NCI-H226 (cell line): ENCODE results near the gene CYB561.

Experiments
- DNase-seq: peaks from one replicate; pipeline ENCODE4 v3.0.0-alpha.2; 2015

The CYB561 gene

DNA sequence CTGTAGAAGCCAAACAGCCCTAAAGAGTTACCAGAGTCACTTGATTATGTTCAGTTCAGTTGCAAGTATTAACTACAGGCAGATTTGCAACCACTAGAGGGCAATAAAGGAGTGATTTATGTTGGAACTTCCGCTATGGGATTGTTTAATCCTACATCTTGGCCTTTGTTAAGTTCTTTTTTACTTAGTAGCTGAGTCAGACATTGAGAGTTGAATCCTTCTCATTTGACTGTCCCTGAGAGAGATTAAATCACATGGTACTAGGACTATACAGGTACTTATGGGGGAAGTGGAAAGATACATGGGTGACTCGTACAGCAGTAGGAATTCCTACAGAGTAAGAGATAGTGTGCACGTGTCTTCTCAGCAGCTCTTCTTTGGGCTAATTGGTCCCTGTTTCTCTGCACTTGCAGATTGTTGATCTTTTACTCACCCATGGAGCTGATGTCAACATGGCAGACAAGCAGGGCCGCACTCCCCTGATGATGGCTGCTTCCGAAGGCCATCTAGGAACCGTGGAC, 40.3 kb downstream of the CYB561 start:
- DNase-seq: peak; percentile 65

DNA sequence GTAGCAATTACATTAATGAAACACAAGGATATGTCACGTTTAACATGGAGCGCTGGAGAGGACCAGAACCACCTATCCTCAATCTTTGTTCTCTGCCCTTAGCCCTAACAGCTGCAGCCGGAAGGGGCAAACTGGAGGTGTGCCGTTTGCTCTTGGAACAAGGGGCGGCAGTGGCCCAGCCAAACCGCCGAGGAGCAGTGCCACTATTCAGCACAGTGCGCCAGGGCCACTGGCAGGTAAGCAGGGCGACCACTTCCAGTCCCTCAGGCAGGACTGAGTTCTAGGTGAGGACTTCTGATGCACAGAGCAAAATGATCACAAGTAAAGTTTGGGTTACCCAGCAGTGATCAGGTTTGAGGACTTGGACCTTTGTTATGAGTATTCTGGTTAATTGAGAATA, 41.1 kb downstream of the CYB561 start:
- DNase-seq: no peak

DNA sequence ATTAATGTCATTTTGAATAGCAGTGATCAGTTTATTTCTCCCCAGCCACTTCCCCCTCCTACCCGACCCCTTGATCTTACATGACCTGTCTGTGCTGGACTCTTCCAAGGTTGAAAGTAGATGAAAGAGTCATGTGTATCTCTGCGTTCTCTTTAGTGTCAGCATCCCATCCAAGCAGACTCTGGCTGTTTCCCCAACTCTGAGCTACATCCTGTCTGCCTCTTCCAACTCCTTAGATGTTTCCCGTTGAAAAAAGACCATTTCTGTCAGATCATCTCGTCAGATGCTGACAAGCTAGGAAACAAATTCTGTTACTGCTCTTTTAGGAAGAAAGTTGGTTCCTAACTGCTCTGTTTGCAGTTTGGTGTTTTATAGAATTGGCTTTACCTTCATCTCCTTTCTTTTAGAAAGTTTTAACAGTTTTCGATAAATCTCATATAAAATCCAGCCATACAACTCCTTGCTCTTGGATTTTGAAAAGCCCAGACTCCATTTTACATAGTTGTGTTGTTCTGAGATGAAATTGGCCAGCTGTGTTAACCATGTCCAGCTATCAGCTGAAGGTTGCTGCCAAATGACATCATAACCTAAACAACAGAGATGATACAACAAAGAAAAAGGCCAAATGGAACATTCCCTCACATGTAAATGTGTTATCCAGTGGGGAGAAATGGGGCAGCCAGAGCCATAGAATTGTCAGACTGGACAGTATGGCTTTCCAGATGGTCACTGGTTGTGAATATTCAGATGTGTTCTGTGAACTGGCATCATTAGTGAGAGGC, 43.5 kb downstream of the CYB561 start:
- DNase-seq: no peak

DNA sequence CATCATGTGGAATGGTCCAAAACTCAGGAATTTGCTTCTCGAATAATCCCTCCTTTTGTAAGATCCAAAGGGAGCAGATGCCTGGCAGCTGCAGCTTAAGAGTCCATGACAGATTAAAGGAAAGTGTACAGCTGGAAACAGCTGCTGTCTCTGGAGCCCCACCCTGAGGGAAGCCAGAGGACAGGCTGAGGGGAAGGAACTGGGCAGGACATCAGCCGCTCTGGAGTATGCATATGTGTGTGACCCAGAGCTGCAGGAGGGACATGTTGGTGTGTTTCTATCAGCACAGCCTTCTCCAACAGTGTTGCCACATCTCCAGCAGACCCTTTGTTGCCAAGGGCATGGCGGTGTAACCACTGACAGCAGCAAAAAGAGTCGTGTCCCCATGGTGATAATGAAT, 46.2 kb downstream of the CYB561 start:
- no peak for DNase-seq

DNA sequence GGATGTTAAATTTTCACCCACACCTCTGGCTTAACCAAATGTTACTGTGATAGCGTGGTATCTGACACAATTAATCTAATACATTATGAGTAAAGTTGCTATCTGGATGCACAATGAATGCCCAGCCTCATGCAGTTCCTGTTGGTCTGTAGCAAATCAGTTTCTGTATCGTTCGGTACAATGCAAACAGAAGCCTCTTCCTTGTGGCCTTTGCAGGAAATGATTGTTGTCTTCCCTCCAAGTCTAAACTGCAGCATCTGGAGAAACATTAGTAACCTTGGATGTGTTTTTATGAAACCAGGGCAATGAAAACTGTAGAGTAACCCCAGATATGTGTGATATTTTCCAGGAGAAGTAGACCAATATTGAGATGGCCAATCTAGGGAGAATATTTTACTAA, 46.8 kb downstream of the CYB561 start:
- no peak for DNase-seq

DNA sequence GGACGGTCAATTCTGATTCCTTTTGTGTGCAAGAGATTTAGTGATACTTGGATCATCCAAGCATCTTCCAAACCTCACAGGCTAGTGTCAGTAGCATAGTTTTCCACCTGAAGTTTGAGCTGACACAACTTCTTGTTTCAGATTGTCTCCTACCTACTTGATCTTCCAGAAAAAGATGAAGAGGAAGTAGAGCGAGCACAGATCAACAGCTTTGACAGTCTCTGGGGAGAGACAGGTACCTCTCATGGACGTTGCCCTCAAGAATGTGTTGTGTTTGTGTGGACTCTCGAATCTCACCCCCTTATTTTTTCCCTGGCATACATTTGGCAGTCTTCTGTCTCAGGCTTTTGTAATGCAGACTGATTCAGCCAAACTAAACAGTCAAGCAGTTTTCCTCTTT, 47.4 kb downstream of the CYB561 start:
- no peak for DNase-seq

DNA sequence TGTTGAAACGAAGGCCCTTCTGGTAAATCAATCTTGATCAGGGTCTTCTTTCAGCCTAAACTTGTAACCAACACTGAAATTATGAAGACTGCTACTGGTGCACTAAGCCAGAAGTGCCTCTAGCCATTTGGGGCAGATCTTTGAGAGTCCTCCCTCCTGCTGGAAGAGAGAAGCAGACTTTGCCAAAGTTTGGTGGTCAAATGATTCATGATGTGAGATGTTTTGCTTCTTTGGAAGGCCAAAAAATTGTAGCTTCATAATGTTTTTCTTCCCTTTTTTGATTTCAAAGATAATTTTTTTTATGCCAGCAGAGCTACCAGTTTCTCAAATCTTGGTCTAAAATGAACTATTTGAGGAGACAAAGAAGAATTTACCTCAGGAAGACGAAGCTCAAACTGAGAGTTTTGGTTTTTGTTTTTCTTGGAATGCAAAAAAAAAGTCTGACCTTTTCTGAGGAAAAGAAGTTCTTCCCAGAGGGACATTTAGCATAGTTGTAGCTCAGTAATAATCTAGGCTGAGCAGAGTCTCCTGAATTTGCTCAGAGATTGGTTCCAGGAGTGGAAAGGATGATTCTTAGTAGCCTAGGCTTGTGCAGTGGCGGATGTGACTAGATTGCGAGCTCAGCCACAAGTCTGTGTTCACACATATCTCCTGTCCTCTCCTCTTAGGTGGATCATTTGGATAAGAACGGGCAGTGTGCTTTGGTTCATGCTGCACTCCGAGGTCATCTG, 50.9 kb downstream of the CYB561 start:
- peak; percentile 9 for DNase-seq

DNA sequence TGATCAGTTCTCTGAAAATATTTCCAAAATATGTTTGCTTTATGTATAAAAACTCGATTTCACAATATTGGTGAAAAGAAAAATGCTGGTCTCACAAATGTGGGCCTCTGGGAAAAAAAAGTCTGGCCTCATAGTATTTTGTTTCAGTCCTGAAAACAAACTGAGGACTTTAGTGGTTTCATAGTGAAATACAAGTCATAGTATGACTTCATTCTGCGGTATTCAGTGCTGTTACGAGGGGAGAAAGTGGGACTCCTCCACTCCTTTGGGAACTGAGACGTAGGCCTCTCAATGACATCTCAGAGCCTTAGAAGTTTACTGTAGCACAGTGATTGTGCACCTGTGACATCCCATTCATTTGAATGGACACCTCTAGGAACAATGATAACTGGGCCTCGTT, 56.0 kb downstream of the CYB561 start:
- no peak for DNase-seq

DNA sequence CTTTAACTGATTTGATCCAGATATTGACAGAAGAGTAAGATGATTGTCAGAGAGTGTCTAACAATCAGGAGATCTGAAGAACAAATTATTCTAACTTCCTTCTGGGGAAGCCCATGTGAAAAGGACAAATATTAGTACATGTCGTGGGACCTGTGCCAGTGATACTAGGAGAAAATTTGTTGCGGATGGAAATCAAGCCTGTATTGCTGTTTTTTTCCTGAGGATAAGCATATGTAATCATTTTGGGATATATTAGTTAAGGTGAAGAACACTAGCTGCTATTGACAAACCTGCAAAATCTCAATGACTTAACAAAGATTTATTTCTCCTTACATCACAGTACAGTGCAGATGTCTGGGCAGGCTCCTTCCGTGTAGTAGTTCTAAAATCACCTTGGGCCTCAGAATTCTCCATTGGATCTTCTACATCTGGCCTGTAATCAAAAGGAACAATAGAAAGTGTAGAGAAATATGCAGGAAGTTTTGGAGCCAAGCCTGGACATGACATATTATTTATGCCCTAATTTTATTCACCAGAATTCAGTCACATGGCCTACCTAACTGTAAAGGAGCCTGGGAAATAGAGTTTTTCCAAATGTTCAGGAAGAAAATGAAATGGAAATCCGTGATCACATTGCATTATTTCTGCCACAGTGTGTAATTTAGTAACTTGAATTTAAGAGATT, 58.3 kb downstream of the CYB561 start:
- no peak for DNase-seq

DNA sequence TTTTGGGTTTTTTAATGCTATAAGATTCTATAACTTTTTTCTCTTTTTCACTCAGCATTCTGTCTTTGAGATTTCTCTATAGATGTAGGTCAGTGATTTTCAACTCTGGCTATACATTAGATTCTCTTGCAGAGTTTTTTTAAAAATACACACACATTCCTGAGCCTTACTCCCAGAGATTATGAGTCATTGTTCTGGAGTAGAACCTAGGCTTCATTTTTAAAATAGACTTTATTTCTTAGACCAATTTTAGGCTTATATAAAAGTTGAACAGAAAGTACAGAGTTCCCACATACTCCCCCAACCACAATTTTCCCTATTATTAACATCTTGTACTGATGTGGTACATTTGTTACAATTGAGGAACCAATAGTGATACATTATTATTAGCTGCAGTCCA, 63.3 kb downstream of the CYB561 start:
- peak; percentile 15 for DNase-seq
